Smooth muscle cell of the brain vasculature (primary cell): ENCODE measurements around the gene CAMTA2.
A peak's percentile ranks its signal among the peaks of the same experiment; 100 is the strongest.

Experiments used
- DNase-seq: peaks from one replicate; pipeline ENCODE4 v3.0.0-alpha.2; 2012; ENCODE audit warnings: low read depth, low spot score

CAMTA2 gene

GRCh38 chr17:4968486-4969046, 18.9 kb downstream of the CAMTA2 start:
- no peak for DNase-seq

- DNase-seq: peak; percentile 97
Observed at GRCh38 chr17:4967539-4968485, 19.7 kb downstream of the CAMTA2 start, which contains the start of gene SPAG7. Gene SPAG7, minus strand, starts transcription at chr17:4967817. Its CDS starts 13 bp downstream, at chr17:4967804.

- DNase-seq: peak; percentile 99
Observed at GRCh38 chr17:4966844-4967538, 20.5 kb downstream of the CAMTA2 start.

GRCh38 chr17:4965311-4965986, 22.0 kb downstream of the CAMTA2 start:
- DNase-seq: no peak

- DNase-seq: no peak
Observed at GRCh38 chr17:4960279-4960922, 27.1 kb downstream of the CAMTA2 start.

- DNase-seq: no peak
Observed at GRCh38 chr17:4959261-4959965, 28.1 kb downstream of the CAMTA2 start.

- DNase-seq: no peak
Observed at GRCh38 chr17:4958102-4958501, 29.4 kb downstream of the CAMTA2 start.

- no peak for DNase-seq
Observed at GRCh38 chr17:4956493-4957061, 30.9 kb downstream of the CAMTA2 start.

- DNase-seq: no peak
Observed at GRCh38 chr17:4955091-4955490, 32.4 kb downstream of the CAMTA2 start.

GRCh38 chr17:4953451-4953961, 34.0 kb downstream of the CAMTA2 start:
- DNase-seq: no peak

- DNase-seq: no peak
Observed at GRCh38 chr17:4951486-4951885, 36.0 kb downstream of the CAMTA2 start.

GRCh38 chr17:4950746-4951204, 36.7 kb downstream of the CAMTA2 start, which contains the start of gene ENO3:
Gene ENO3, plus strand, starts transcription at chr17:4951119. Its CDS starts 711 bp downstream, at chr17:4951830.
- DNase-seq: no peak

- no peak for DNase-seq
Observed at GRCh38 chr17:4950075-4950745, 37.3 kb downstream of the CAMTA2 start.

- no peak for DNase-seq
Observed at GRCh38 chr17:4949321-4950074, 38.0 kb downstream of the CAMTA2 start.

- peak; percentile 73 for DNase-seq
Observed at GRCh38 chr17:4948931-4949320, 38.5 kb downstream of the CAMTA2 start.

- peak; percentile 84 for DNase-seq
Observed at GRCh38 chr17:4948166-4948930, 39.1 kb downstream of the CAMTA2 start, which contains the start of gene PFN1. Gene PFN1, minus strand, starts transcription at chr17:4948530. Its CDS starts 136 bp downstream, at chr17:4948394.

GRCh38 chr17:4947411-4948165, 39.9 kb downstream of the CAMTA2 start:
- DNase-seq: no peak
